ENCODE data around the gene S100A4.

- TF ChIP-seq CTCF (IDR thresholded peaks at IDR 0.05) (no peak), ZFX (IDR thresholded peaks at IDR 0.05; ENCODE audit: borderline replicate concordance) (no peak)
Observed at GRCh38 chr1:153571706-153572105, 26.1 kb upstream of the S100A4 start.

All from 22Rv1 (cell line).